HEK293 (cell line): ENCODE results near the gene BLVRA.

ENCODE experiments used
- ZBTB7A ChIP-seq: fragments of 450-650 bp; formaldehyde crosslinking; IDR thresholded peaks from 2 replicates; pipeline ENCODE4 v1.5.1; 2016; ENCODE audit warnings: low read depth, missing biosample characterization, missing genetic modification characterization
- ZBTB8A ChIP-seq: fragments of 450-650 bp; formaldehyde crosslinking; IDR thresholded peaks from 2 replicates; pipeline ENCODE4 v1.5.1; 2016; ENCODE audit warnings: missing biosample characterization, missing genetic modification characterization
- ZNF335 ChIP-seq: fragments of 450-650 bp; formaldehyde crosslinking; conservative IDR thresholded peaks from 2 replicates; pipeline ENCODE4 v1.5.1; 2016; ENCODE audit warnings: missing biosample characterization, missing genetic modification characterization

GRCh38 chr7:43771573-43771972, 13.1 kb downstream of the BLVRA start:
- TF ChIP-seq ZBTB8A (tag by site-specific recombination) (no peak), ZNF335 (tag by site-specific recombination) (no peak), ZBTB7A (no peak)
